ENCODE results near the gene TMEM247. TPM values are rescaled to one million over a fixed set of nuclear protein-coding genes. Genes with fewer than 3 reads are reported as not detected.

Gene TMEM247
- total and polyA plus RNA-seq, 10 of the 15 experiments (the other 5 are each of a cell fraction or from before 2014, with no cell fraction given) = not detected

DNA sequence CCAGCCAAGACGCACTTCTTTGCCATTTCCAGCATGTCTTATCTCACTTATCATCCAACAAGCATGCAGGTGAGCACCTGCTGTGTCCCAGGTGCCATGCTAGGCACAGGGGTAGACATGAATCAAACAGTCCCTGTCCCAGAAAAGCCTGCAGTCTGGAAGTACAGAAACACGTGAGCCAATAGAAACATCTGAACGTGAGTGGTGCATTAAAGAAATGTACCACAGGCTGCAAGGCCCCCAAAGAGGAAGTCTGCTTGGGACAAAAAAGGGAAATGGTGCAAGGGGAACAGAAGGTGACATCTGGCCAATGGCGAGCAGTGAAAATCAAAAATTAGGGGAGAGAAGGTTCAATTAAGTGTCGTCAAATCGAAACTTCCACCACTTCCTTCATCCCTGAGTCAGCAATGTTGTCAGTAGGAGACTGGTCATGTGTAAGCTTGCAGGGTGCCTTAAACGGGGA is 17.6 kb upstream of the TMEM247 start (continued):
- no peak for TF ChIP-seq TCF12 (IDR thresholded peaks at IDR 0.05; ENCODE audit: low read depth, low read length)
- peak; percentile 65 for TF ChIP-seq EED (IDR thresholded peaks at IDR 0.05; ENCODE audit: low read depth)
- TF ChIP-seq JUND (IDR thresholded peaks at IDR 0.05; ENCODE audit: low read depth, low read length) = no peak
- peak; percentile 16; the same call in 1 of the 2 replicates for TF ChIP-seq IRF4 (IDR thresholded peaks at IDR 0.05; ENCODE audit: low read depth, low read length)
- TF ChIP-seq MEF2B (IDR thresholded peaks at IDR 0.05; ENCODE audit: partially characterized antibody, poor library complexity, severe bottlenecking) = no peak
- TF ChIP-seq, protein P1, sequence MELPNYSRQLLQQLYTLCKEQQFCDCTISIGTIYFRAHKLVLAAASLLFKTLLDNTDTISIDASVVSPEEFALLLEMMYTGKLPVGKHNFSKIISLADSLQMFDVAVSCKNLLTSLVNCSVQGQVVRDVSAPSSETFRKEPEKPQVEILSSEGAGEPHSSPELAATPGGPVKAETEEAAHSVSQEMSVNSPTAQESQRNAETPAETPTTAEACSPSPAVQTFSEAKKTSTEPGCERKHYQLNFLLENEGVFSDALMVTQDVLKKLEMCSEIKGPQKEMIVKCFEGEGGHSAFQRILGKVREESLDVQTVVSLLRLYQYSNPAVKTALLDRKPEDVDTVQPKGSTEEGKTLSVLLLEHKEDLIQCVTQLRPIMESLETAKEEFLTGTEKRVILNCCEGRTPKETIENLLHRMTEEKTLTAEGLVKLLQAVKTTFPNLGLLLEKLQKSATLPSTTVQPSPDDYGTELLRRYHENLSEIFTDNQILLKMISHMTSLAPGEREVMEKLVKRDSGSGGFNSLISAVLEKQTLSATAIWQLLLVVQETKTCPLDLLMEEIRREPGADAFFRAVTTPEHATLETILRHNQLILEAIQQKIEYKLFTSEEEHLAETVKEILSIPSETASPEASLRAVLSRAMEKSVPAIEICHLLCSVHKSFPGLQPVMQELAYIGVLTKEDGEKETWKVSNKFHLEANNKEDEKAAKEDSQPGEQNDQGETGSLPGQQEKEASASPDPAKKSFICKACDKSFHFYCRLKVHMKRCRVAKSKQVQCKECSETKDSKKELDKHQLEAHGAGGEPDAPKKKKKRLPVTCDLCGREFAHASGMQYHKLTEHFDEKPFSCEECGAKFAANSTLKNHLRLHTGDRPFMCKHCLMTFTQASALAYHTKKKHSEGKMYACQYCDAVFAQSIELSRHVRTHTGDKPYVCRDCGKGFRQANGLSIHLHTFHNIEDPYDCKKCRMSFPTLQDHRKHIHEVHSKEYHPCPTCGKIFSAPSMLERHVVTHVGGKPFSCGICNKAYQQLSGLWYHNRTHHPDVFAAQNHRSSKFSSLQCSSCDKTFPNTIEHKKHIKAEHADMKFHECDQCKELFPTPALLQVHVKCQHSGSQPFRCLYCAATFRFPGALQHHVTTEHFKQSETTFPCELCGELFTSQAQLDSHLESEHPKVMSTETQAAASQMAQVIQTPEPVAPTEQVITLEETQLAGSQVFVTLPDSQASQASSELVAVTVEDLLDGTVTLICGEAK (IDR thresholded peaks at IDR 0.05; ENCODE audit: borderline replicate concordance) = no peak
- TF ChIP-seq, protein P2, sequence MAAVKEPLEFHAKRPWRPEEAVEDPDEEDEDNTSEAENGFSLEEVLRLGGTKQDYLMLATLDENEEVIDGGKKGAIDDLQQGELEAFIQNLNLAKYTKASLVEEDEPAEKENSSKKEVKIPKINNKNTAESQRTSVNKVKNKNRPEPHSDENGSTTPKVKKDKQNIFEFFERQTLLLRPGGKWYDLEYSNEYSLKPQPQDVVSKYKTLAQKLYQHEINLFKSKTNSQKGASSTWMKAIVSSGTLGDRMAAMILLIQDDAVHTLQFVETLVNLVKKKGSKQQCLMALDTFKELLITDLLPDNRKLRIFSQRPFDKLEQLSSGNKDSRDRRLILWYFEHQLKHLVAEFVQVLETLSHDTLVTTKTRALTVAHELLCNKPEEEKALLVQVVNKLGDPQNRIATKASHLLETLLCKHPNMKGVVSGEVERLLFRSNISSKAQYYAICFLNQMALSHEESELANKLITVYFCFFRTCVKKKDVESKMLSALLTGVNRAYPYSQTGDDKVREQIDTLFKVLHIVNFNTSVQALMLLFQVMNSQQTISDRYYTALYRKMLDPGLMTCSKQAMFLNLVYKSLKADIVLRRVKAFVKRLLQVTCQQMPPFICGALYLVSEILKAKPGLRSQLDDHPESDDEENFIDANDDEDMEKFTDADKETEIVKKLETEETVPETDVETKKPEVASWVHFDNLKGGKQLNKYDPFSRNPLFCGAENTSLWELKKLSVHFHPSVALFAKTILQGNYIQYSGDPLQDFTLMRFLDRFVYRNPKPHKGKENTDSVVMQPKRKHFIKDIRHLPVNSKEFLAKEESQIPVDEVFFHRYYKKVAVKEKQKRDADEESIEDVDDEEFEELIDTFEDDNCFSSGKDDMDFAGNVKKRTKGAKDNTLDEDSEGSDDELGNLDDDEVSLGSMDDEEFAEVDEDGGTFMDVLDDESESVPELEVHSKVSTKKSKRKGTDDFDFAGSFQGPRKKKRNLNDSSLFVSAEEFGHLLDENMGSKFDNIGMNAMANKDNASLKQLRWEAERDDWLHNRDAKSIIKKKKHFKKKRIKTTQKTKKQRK (IDR thresholded peaks at IDR 0.05; ENCODE audit: low read depth, low read length) = no peak
- TF ChIP-seq MEF2A (IDR thresholded peaks at IDR 0.05; ENCODE audit: insufficient read depth, low read depth, low read length) = no peak
- TF ChIP-seq ZNF207 (IDR thresholded peaks at IDR 0.05; ENCODE audit: borderline replicate concordance) = no peak
- TF ChIP-seq, protein P3, sequence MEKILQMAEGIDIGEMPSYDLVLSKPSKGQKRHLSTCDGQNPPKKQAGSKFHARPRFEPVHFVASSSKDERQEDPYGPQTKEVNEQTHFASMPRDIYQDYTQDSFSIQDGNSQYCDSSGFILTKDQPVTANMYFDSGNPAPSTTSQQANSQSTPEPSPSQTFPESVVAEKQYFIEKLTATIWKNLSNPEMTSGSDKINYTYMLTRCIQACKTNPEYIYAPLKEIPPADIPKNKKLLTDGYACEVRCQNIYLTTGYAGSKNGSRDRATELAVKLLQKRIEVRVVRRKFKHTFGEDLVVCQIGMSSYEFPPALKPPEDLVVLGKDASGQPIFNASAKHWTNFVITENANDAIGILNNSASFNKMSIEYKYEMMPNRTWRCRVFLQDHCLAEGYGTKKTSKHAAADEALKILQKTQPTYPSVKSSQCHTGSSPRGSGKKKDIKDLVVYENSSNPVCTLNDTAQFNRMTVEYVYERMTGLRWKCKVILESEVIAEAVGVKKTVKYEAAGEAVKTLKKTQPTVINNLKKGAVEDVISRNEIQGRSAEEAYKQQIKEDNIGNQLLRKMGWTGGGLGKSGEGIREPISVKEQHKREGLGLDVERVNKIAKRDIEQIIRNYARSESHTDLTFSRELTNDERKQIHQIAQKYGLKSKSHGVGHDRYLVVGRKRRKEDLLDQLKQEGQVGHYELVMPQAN (conservative IDR thresholded peaks at IDR 0.05) = no peak
- no peak for TF ChIP-seq NBN (IDR thresholded peaks at IDR 0.05)

Data from GM12878 (cell line).